ENCODE data around the gene LRP5.
A peak's percentile ranks its signal among the peaks of the same experiment; 100 is the strongest.

LRP5 gene

GRCh38 chr11:68312117-68312779, at the start of gene LRP5:
Gene LRP5, plus strand, starts transcription at chr11:68312591. Its CDS starts 124 bp downstream, at chr11:68312715.
- ATAC-seq, result peak; percentile 70
- peak within 1 kb of the TSS; percentile 84 for H3K4me3 Mint-ChIP-seq
- H3K27me3 Mint-ChIP-seq, result peaks cover 40% of the 10 kb centered on the region
- H3K36me3 Mint-ChIP-seq, result no peaks in the 10 kb centered on the region
- H3K27ac Mint-ChIP-seq, result peak within 1 kb of the TSS; percentile 77
- H3K9me3 Mint-ChIP-seq, result no peaks in the 10 kb centered on the region
- H3K4me1 Mint-ChIP-seq, result peaks cover 18% of the 10 kb centered on the region

GRCh38 chr11:68263444-68264035, 48.9 kb upstream of the LRP5 start:
- Mint-ChIP-seq H3K36me3 (peaks cover 57% of the 10 kb centered on the region), H3K4me3 (no peak overlapping the region)
- no peak for ATAC-seq

GRCh38 chr11:68264244-68264643, 48.1 kb upstream of the LRP5 start:
- no peak for ATAC-seq
- Mint-ChIP-seq H3K9me3 (peaks cover 5% of the 10 kb centered on the region), H3K4me3 (no peak overlapping the region), H3K27me3 (no peaks in the 10 kb centered on the region), H3K27ac (peak overlapping the region; percentile 42), H3K36me3 (peaks cover 63% of the 10 kb centered on the region), H3K4me1 (peaks cover 56% of the 10 kb centered on the region)

More at GRCh38 chr11:68263444-68264035, 48.9 kb upstream of the LRP5 start:
- Mint-ChIP-seq H3K27me3 (no peaks in the 10 kb centered on the region), H3K9me3 (peaks cover 5% of the 10 kb centered on the region), H3K27ac (no peak overlapping the region), H3K4me1 (peaks cover 51% of the 10 kb centered on the region)

- H3K27me3 Mint-ChIP-seq, result no peaks in the 10 kb centered on the region
- no peak overlapping the region for H3K4me3 Mint-ChIP-seq
- H3K27ac Mint-ChIP-seq, result peak overlapping the region; percentile 42
- peaks cover 57% of the 10 kb centered on the region for H3K4me1 Mint-ChIP-seq
- no peak for ATAC-seq
- peaks cover 70% of the 10 kb centered on the region for H3K36me3 Mint-ChIP-seq
- peaks cover 5% of the 10 kb centered on the region for H3K9me3 Mint-ChIP-seq
Measured at GRCh38 chr11:68264741-68265540, 47.5 kb upstream of the LRP5 start.

GRCh38 chr11:68266121-68266891, 46.1 kb upstream of the LRP5 start:
- H3K4me1 Mint-ChIP-seq, result peaks cover 67% of the 10 kb centered on the region
- peak overlapping the region; percentile 93 for H3K27ac Mint-ChIP-seq
- peaks cover 5% of the 10 kb centered on the region for H3K9me3 Mint-ChIP-seq
- H3K36me3 Mint-ChIP-seq, result peaks cover 61% of the 10 kb centered on the region
- H3K4me3 Mint-ChIP-seq, result peak overlapping the region; percentile 66
- H3K27me3 Mint-ChIP-seq, result no peaks in the 10 kb centered on the region
- ATAC-seq, result peak; percentile 82

- no peaks in the 10 kb centered on the region for H3K27me3 Mint-ChIP-seq
- peaks cover 52% of the 10 kb centered on the region for H3K36me3 Mint-ChIP-seq
- peaks cover 69% of the 10 kb centered on the region for H3K4me1 Mint-ChIP-seq
- ATAC-seq, result no peak
- peak overlapping the region; percentile 93 for H3K27ac Mint-ChIP-seq
- peak overlapping the region; percentile 66 for H3K4me3 Mint-ChIP-seq
- peaks cover 5% of the 10 kb centered on the region for H3K9me3 Mint-ChIP-seq
Measured at GRCh38 chr11:68266936-68267880, 45.2 kb upstream of the LRP5 start.

GRCh38 chr11:68267881-68268240, 44.5 kb upstream of the LRP5 start:
- no peak overlapping the region for H3K4me3 Mint-ChIP-seq
- H3K27me3 Mint-ChIP-seq, result no peaks in the 10 kb centered on the region
- H3K9me3 Mint-ChIP-seq, result peaks cover 5% of the 10 kb centered on the region
- ATAC-seq, result no peak
- peaks cover 45% of the 10 kb centered on the region for H3K36me3 Mint-ChIP-seq
- H3K27ac Mint-ChIP-seq, result peak overlapping the region; percentile 93
- peaks cover 75% of the 10 kb centered on the region for H3K4me1 Mint-ChIP-seq

- peak overlapping the region; percentile 54 for H3K4me3 Mint-ChIP-seq
Measured at GRCh38 chr11:68269414-68270081, 42.8 kb upstream of the LRP5 start.

GRCh38 chr11:68270196-68271022, 42.0 kb upstream of the LRP5 start:
- Mint-ChIP-seq H3K4me1 (peaks cover 77% of the 10 kb centered on the region), H3K27ac (peak overlapping the region; percentile 93), H3K4me3 (peak overlapping the region; percentile 93), H3K36me3 (peaks cover 23% of the 10 kb centered on the region), H3K27me3 (no peaks in the 10 kb centered on the region), H3K9me3 (no peaks in the 10 kb centered on the region)
- no peak for ATAC-seq

More at GRCh38 chr11:68269414-68270081, 42.8 kb upstream of the LRP5 start:
- H3K27ac Mint-ChIP-seq, result peak overlapping the region; percentile 93
- H3K36me3 Mint-ChIP-seq, result peaks cover 31% of the 10 kb centered on the region
- H3K9me3 Mint-ChIP-seq, result no peaks in the 10 kb centered on the region
- H3K4me1 Mint-ChIP-seq, result peaks cover 84% of the 10 kb centered on the region
- no peaks in the 10 kb centered on the region for H3K27me3 Mint-ChIP-seq
- no peak for ATAC-seq

- H3K9me3 Mint-ChIP-seq, result peaks cover 4% of the 10 kb centered on the region
- H3K4me3 Mint-ChIP-seq, result peak overlapping the region; percentile 93
- no peaks in the 10 kb centered on the region for H3K27me3 Mint-ChIP-seq
- H3K4me1 Mint-ChIP-seq, result peaks cover 72% of the 10 kb centered on the region
- peak overlapping the region; percentile 93 for H3K27ac Mint-ChIP-seq
- ATAC-seq, result peak; percentile 62
- peaks cover 23% of the 10 kb centered on the region for H3K36me3 Mint-ChIP-seq
Measured at GRCh38 chr11:68271023-68271780, 41.2 kb upstream of the LRP5 start.

GRCh38 chr11:68271781-68272608, 40.4 kb upstream of the LRP5 start, which contains the start of gene C11orf24:
Gene C11orf24, minus strand, starts transcription at chr11:68271973. Its CDS starts 8,206 bp downstream, at chr11:68263767.
- Mint-ChIP-seq H3K27ac (peak within 1 kb of the TSS; percentile 93), H3K27me3 (no peaks in the 10 kb centered on the region), H3K9me3 (peaks cover 4% of the 10 kb centered on the region), H3K4me1 (peaks cover 64% of the 10 kb centered on the region), H3K4me3 (peak within 1 kb of the TSS; percentile 93), H3K36me3 (peaks cover 23% of the 10 kb centered on the region)
- ATAC-seq, result peak; percentile 91
